ENCODE measurements around the gene OR10A3.
A peak's percentile ranks its signal among the peaks of the same experiment; 100 is the strongest.
"Not testable (repeated sequence)": the region's sequence is repeated elsewhere in the genome, so short reads cannot be mapped to it uniquely, and the experiment has no call there.

The OR10A3 gene

GRCh38 chr11:7941608-7942007 lies at the start of gene OR10A3:
Gene OR10A3 (minus strand): TSS chr11:7941708. CDS start chr11:7939520, 2,188 bp downstream.
- TF ChIP-seq EZH2 (IDR thresholded peaks at IDR 0.05; ENCODE audit: borderline replicate concordance, low read length) (no peak), CTCF (IDR thresholded peaks at IDR 0.05; ENCODE audit: low read length) (no peak)
- H4K20me1 ChIP-seq (ENCODE audit: insufficient read depth, low read length): no peaks in the 10 kb centered on the region

GRCh38 chr11:7987560-7987883 lies 46.0 kb upstream of the OR10A3 start:
- peak overlapping the region; percentile 91 for H3K4me3 ChIP-seq (ENCODE audit: low read depth, low read length, poor library complexity, severe bottlenecking)
- H2AFZ ChIP-seq (ENCODE audit: low read length); H3K27ac ChIP-seq (ENCODE audit: low read depth, low read length, poor library complexity, severe bottlenecking): not testable (repeated sequence)

More at GRCh38 chr11:7941608-7942007, at the start of gene OR10A3:
- Histone ChIP-seq H3K27ac (ENCODE audit: low read depth, low read length, poor library complexity, severe bottlenecking) (no peak within 1 kb of the TSS), H3K9me3 (ENCODE audit: low read length) (no peaks in the 10 kb centered on the region; the same call in 1 of the 2 replicates), H3K4me1 (ENCODE audit: insufficient read depth, low read length, severe bottlenecking) (no peaks in the 10 kb centered on the region), H3K27me3 (ENCODE audit: insufficient read depth, low read length) (no peaks in the 10 kb centered on the region), H3K4me3 (ENCODE audit: low read depth, low read length, poor library complexity, severe bottlenecking) (no peak within 1 kb of the TSS), H3K79me2 (ENCODE audit: insufficient read depth, low read length) (no peaks in the 10 kb centered on the region), H3K4me2 (ENCODE audit: low read length) (no peak within 1 kb of the TSS), H3K9ac (ENCODE audit: low read length) (no peak within 1 kb of the TSS), H3K36me3 (ENCODE audit: insufficient read depth, low read length) (no peaks in the 10 kb centered on the region), H3F3A (ENCODE audit: insufficient read depth, low read length) (no peaks in the 10 kb centered on the region), H2AFZ (ENCODE audit: low read length) (no peak within 1 kb of the TSS), H3K9me2 (ENCODE audit: low read depth, low read length) (no peaks in the 10 kb centered on the region)

GRCh38 chr11:7986768-7987559 lies 45.5 kb upstream of the OR10A3 start, which contains the start of gene EIF3F:
Gene EIF3F (plus strand): TSS chr11:7987337. CDS start chr11:7987353, 16 bp downstream.
- H3K27me3 ChIP-seq (ENCODE audit: insufficient read depth, low read length): no peaks in the 10 kb centered on the region
- H3K79me2 ChIP-seq (ENCODE audit: insufficient read depth, low read length): peaks cover 28% of the 10 kb centered on the region
- no peaks in the 10 kb centered on the region for H3K9me2 ChIP-seq (ENCODE audit: low read depth, low read length)
- TF ChIP-seq CTCF (IDR thresholded peaks at IDR 0.05; ENCODE audit: low read length): peak; percentile 87
- TF ChIP-seq EZH2 (IDR thresholded peaks at IDR 0.05; ENCODE audit: borderline replicate concordance, low read length): no peak
- 0 out of 2 replicates have a peak, but pooled peaks cover 3% of the 10 kb centered on the region for H4K20me1 ChIP-seq (ENCODE audit: insufficient read depth, low read length)
- no peaks in the 10 kb centered on the region for H3F3A ChIP-seq (ENCODE audit: insufficient read depth, low read length)
- H3K9ac ChIP-seq (ENCODE audit: low read length): peak within 1 kb of the TSS; percentile 71
- H3K4me3 ChIP-seq (ENCODE audit: low read depth, low read length, poor library complexity, severe bottlenecking): peak within 1 kb of the TSS; percentile 91
- no peaks in the 10 kb centered on the region for H3K9me3 ChIP-seq (ENCODE audit: low read length)
- H2AFZ ChIP-seq (ENCODE audit: low read length): peak within 1 kb of the TSS; percentile 91
- H3K27ac ChIP-seq (ENCODE audit: low read depth, low read length, poor library complexity, severe bottlenecking): peak within 1 kb of the TSS; percentile 24
- H3K36me3 ChIP-seq (ENCODE audit: insufficient read depth, low read length): peaks cover 31% of the 10 kb centered on the region
- H3K4me1 ChIP-seq (ENCODE audit: insufficient read depth, low read length, severe bottlenecking): peaks cover 26% of the 10 kb centered on the region
- peak within 1 kb of the TSS; percentile 93 for H3K4me2 ChIP-seq (ENCODE audit: low read length)

More at GRCh38 chr11:7987560-7987883, 46.0 kb upstream of the OR10A3 start:
- H3F3A ChIP-seq (ENCODE audit: insufficient read depth, low read length); H3K9me2 ChIP-seq (ENCODE audit: low read depth, low read length); H4K20me1 ChIP-seq (ENCODE audit: insufficient read depth, low read length); H3K27me3 ChIP-seq (ENCODE audit: insufficient read depth, low read length); H3K9me3 ChIP-seq (ENCODE audit: low read length): not testable (repeated sequence)
- Histone ChIP-seq H3K36me3 (ENCODE audit: insufficient read depth, low read length) (peaks cover 37% of the 10 kb centered on the region), H3K4me1 (ENCODE audit: insufficient read depth, low read length, severe bottlenecking) (peaks cover 26% of the 10 kb centered on the region), H3K79me2 (ENCODE audit: insufficient read depth, low read length) (peaks cover 28% of the 10 kb centered on the region), H3K9ac (ENCODE audit: low read length) (peak overlapping the region; percentile 71), H3K4me2 (ENCODE audit: low read length) (peak overlapping the region; percentile 93)

Measured in OCI-LY1 (cell line).